Fibroblast of pulmonary artery (primary cell): ENCODE results near the gene PRKAR2B.

ENCODE experiments used
- DNase-seq: peaks from one replicate; pipeline ENCODE4 v3.0.0-alpha.2; 2010; ENCODE audit warnings: low read depth
- H3K4me3 ChIP-seq: replicated peaks from 2 replicates; pipeline ENCODE4 v1.5.1; 2011; ENCODE audit warnings: low read depth, mild to moderate bottlenecking, control low read depth, low read length, moderate library complexity
- CTCF ChIP-seq: IDR thresholded peaks from 2 replicates; pipeline ENCODE4 v1.5.1; 2011; ENCODE audit warnings: mild to moderate bottlenecking, control low read depth, low read length, inconsistent platforms; ENCODE audit errors: missing control alignments

The PRKAR2B gene

DNA sequence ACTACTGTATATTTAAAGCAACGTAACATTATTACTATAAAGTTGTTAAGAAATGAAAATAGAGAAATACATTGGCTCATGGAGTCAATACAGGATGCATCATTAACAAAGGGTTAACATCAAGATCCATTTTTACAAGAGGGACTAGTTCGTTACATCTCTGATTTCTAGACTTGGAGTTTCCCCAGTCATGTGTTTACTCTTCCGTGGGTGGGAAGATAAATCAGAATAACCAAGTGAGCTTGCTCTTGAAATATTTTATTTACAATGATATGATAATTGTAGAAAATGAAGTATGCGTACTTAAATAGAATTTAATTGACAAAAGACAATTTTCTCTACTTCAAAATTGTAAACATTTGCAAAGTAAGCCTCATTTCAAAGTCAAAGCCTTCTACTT lies 1.0 kb upstream of the PRKAR2B start:
- H3K4me3 ChIP-seq = no peak overlapping the region
- no peak for DNase-seq
- no peak for TF ChIP-seq CTCF

GRCh38 chr7:107043921-107044346 lies 571 bp upstream of the PRKAR2B start:
- DNase-seq = peak; percentile 1
- peak overlapping the region; percentile 37 for H3K4me3 ChIP-seq
- no peak for TF ChIP-seq CTCF

GRCh38 chr7:107045195-107045960 lies 873 bp downstream of the PRKAR2B start:
- H3K4me3 ChIP-seq = peak overlapping the region; percentile 54
- DNase-seq = peak; percentile 6
- TF ChIP-seq CTCF = no peak

DNA sequence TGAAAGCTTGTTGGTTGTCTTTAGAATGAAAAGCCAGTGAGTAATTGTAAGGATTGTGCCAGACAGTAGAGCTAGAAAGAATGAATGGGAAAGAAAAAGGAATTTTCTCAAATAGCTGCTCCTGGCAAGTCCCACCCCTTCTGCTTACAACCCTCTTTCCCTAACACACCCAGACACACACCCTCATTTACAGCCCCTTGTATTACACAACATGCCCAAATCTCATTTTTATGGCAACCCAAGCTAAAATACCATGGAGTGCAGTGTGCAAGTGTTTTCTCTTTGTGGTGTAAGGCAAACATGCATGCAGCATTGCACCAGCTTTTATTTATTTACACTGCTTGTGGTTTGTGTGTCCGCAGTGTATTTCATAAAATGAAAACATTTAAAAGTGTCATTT lies 1.5 kb downstream of the PRKAR2B start:
- DNase-seq = peak; percentile 1
- TF ChIP-seq CTCF = no peak
- H3K4me3 ChIP-seq = no peak overlapping the region

- DNase-seq = no peak
- TF ChIP-seq CTCF = no peak
- H3K4me3 ChIP-seq = no peak overlapping the region
These were observed 2.2 kb downstream of the PRKAR2B start for GRCh38 chr7:107046491-107047259.

GRCh38 chr7:107047902-107048782 lies 3.6 kb downstream of the PRKAR2B start:
- peak; percentile 10 for DNase-seq
- no peak overlapping the region for H3K4me3 ChIP-seq
- no peak for TF ChIP-seq CTCF
